ENCODE measurements around the gene MAP3K19. TPM values are rescaled to one million over a fixed set of nuclear protein-coding genes. Genes with fewer than 3 reads are reported as not detected.

MAP3K19 gene
- total RNA-seq, 1 experiment from 2014 or later = not detected

DNA sequence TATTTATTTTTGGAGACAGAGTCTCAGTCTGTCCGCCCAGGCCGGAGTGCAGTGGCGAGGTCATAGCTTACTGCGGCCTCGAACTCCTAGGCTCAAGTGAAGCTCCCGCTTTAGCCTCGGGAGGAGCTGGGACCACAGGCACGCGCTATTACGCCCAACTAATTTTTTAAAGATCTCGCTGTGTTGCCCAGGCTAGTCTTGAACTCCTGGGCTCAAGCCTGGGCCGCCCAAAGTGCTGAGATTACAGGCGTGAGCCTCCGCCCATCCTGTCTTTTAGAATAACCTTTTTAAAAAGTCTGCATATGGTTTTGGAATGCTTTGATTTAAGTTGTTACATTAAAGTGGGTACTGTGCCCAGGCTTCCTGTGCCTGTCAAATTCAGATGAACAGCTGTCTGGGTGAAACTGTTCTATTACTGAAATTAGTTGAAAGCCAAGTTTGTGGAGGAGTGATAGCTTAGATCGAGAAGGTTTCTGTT, 5.8 kb upstream of the MAP3K19 start:
- no peak; the same call in 1 of the 2 replicates for ATAC-seq
- H3K4me1 Mint-ChIP-seq = peaks cover 15% of the 10 kb centered on the region
- DNase-seq (ENCODE audit: low spot score) = no peak
- no peak for TF ChIP-seq ZNF416 (CRISPR knock-in tag; IDR thresholded peaks at IDR 0.05)
- TF ChIP-seq, protein P1, sequence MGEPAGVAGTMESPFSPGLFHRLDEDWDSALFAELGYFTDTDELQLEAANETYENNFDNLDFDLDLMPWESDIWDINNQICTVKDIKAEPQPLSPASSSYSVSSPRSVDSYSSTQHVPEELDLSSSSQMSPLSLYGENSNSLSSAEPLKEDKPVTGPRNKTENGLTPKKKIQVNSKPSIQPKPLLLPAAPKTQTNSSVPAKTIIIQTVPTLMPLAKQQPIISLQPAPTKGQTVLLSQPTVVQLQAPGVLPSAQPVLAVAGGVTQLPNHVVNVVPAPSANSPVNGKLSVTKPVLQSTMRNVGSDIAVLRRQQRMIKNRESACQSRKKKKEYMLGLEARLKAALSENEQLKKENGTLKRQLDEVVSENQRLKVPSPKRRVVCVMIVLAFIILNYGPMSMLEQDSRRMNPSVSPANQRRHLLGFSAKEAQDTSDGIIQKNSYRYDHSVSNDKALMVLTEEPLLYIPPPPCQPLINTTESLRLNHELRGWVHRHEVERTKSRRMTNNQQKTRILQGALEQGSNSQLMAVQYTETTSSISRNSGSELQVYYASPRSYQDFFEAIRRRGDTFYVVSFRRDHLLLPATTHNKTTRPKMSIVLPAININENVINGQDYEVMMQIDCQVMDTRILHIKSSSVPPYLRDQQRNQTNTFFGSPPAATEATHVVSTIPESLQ (CRISPR knock-in tag; IDR thresholded peaks at IDR 0.05) = no peak
- TF ChIP-seq JUN (CRISPR knock-in tag; IDR thresholded peaks at IDR 0.05) = no peak
- no peak for TF ChIP-seq NR1H2 (CRISPR knock-in tag; IDR thresholded peaks at IDR 0.05)
- POLR2A ChIA-PET = no interaction called here
- H3K27me3 Mint-ChIP-seq (ENCODE audit: low read depth) = no peaks in the 10 kb centered on the region
- 0 out of 2 replicates have a peak overlapping the region, but pooled peaks have one; percentile 30 for H3K27ac Mint-ChIP-seq
- peaks cover 5% of the 10 kb centered on the region; the same call in 1 of the 2 replicates for H3K36me3 Mint-ChIP-seq
- peak overlapping the region; percentile 95 for H3K4me3 Mint-ChIP-seq
- no peaks in the 10 kb centered on the region for H3K9me3 Mint-ChIP-seq
- CTCF ChIA-PET = interaction anchor here (2.3 to 2.5 kb wide), 2 partner anchors 10 to 49 kb away, joined by 7 to 13 read pairs; no protein-coding TSS in a partner anchor

DNA sequence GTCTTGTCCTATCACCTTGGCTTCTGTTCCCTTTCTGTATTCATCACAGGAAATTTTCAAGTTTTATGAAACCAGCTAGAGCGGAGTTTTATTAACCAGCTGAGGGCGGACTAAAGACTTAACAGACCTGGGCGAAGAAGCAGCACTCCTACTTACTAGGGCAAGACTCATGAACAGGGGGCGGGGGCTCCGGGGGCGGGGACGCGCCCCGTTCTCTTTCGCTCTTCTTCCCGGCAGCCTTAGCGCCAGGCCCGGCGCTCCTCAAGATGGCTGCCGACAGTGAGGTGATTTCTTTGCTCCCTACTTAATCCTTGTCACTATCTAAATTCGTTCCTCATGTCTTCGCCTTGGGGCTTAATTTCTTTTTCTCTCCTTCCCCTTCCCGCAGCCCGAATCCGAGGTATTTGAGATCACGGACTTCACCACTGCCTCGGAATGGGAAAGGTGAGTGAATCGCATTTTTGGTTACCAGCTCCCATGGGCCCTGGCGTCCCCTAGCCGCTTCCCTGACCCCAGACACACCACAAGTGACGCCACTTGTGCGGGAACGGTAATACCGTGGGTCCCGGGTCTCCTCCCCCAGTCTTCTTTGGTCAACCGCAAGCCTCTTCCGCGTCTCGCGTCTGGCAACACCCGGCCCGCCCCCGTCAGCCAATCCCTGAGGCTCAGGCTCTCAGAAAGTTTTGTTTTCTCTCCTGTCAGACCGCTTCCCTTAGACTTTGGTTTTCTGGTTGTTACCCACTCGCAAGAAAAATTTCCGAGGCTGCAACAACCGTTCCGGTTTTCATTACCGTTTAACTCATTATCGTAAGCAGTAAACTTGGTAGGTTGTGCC, 5.0 kb upstream of the MAP3K19 start, which contains the start of gene RAB3GAP1:
TSS of gene RAB3GAP1 (plus strand) at position 251 of the 835 bp plus-strand sequence. CDS start at position 267, 16 bp downstream.
- TF ChIP-seq, protein P2, sequence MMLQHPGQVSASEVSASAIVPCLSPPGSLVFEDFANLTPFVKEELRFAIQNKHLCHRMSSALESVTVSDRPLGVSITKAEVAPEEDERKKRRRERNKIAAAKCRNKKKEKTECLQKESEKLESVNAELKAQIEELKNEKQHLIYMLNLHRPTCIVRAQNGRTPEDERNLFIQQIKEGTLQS (CRISPR knock-in tag; conservative IDR thresholded peaks at IDR 0.05) = no peak
- TF ChIP-seq FOXK1 (CRISPR knock-in tag; IDR thresholded peaks at IDR 0.05) = 0 out of 2 replicates have a peak, but pooled peaks have one; percentile 19
- 0 out of 2 replicates have a peak, but pooled peaks have one; percentile 42 for TF ChIP-seq GABPB1 (CRISPR knock-in tag; IDR thresholded peaks at IDR 0.05)
- TF ChIP-seq ESRRA (CRISPR knock-in tag; IDR thresholded peaks at IDR 0.05; ENCODE audit: borderline replicate concordance) = no peak
- TF ChIP-seq ETV6 (CRISPR knock-in tag; IDR thresholded peaks at IDR 0.05) = peak; percentile 66
- H3K4me1 Mint-ChIP-seq = peaks cover 15% of the 10 kb centered on the region
- POLR2A ChIA-PET = no interaction called here
- H3K27me3 Mint-ChIP-seq (ENCODE audit: low read depth) = no peaks in the 10 kb centered on the region
- CTCF ChIA-PET = interaction anchor here (0.8 to 2.5 kb wide), 3 partner anchors 9 to 188 kb away, joined by 3 to 13 read pairs (median 7); no protein-coding TSS in a partner anchor
- DNase-seq (ENCODE audit: low spot score) = peak; percentile 62
- H3K36me3 Mint-ChIP-seq = peaks cover 5% of the 10 kb centered on the region; the same call in 1 of the 2 replicates
- peak within 1 kb of the TSS; percentile 95 for H3K4me3 Mint-ChIP-seq
- ATAC-seq = peak; percentile 96
- H3K27ac Mint-ChIP-seq = peak within 1 kb of the TSS; percentile 99
- no peaks in the 10 kb centered on the region for H3K9me3 Mint-ChIP-seq

DNA sequence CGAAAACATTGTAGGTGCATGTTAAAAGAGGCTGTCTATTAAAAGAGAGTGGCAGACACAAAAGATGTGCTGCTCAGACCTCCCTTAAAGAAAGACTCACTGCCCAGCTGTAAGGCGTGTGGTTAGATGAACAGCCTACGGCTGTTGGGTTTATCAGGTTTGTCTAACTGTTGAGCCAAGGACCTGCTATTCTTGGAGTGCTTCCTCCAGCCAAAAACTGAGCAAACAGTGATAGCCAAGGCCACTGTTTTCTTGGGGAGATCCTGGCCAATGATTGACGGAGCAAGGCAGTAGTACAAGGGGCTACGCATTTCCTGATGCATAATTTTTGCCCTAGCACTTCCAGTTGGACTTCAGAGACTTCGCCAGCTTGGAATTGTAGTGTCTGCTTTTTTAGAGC, 3.4 kb upstream of the MAP3K19 start:
- TF ChIP-seq, protein P3, sequence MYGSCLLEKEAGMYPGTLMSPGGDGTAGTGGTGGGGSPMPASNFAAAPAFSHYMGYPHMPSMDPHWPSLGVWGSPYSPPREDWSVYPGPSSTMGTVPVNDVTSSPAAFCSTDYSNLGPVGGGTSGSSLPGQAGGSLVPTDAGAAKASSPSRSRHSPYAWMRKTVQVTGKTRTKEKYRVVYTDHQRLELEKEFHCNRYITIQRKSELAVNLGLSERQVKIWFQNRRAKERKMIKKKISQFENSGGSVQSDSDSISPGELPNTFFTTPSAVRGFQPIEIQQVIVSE (CRISPR knock-in tag; IDR thresholded peaks at IDR 0.05; ENCODE audit: borderline replicate concordance) = no peak
- TF ChIP-seq, protein P4, sequence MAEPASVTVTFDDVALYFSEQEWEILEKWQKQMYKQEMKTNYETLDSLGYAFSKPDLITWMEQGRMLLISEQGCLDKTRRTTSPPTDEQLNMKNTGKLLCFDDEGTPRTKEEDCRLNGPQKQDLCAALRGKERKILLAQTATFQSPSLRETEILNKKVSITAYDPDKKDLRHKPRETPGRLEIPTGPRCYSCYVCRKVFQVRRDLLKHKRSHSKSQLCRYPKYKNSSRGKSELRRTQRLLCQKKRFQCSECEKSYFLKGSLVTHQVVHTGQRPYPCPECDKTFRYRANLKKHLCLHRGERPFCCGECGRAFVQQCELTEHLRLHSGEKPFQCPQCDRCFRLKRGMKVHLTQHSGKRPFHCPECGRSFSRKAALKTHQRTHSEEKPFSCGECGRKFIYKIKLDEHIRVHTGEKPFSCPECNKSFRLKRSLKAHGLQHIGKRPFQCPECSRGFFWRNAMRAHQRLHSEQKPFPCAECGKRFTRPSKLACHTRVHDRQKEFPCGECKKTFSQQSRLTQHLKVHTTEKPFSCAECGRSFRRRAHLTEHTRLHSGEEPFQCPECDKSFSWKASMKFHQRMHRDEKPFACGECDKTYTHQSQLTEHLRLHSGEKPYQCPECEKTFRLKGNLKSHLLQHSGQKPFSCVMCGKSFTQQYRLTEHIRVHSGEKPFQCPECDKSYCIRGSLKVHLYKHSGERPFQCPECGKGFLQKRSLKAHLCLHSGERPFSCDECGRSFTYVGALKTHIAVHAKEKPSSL (CRISPR knock-in tag; conservative IDR thresholded peaks at IDR 0.05) = no peak
- TF ChIP-seq SMAD4 (CRISPR knock-in tag; IDR thresholded peaks at IDR 0.05) = no peak
- no peak for TF ChIP-seq NFATC4 (CRISPR knock-in tag; IDR thresholded peaks at IDR 0.05)
- TF ChIP-seq, protein P2 (CRISPR knock-in tag; conservative IDR thresholded peaks at IDR 0.05) = no peak
- TF ChIP-seq ATF1 (CRISPR knock-in tag; IDR thresholded peaks at IDR 0.05) = no peak
- no peak for TF ChIP-seq NR3C1 (CRISPR knock-in tag; conservative IDR thresholded peaks at IDR 0.05; ENCODE audit: low read depth)
- no peak for TF ChIP-seq NFE2L1 (CRISPR knock-in tag; IDR thresholded peaks at IDR 0.05)
- no peak for TF ChIP-seq FOXJ3 (CRISPR knock-in tag; IDR thresholded peaks at IDR 0.05; ENCODE audit: borderline replicate concordance)
- no peak for TF ChIP-seq FOXP1 (CRISPR knock-in tag; IDR thresholded peaks at IDR 0.05; ENCODE audit: borderline replicate concordance)
- TF ChIP-seq GTF2I (CRISPR knock-in tag; conservative IDR thresholded peaks at IDR 0.05) = no peak
- no peak for TF ChIP-seq CREM (CRISPR knock-in tag; IDR thresholded peaks at IDR 0.05)
- CTCF ChIA-PET = interaction anchor here (2.5 kb wide), 1 partner anchor 46 kb away, joined by 7 read pairs; no protein-coding TSS in a partner anchor
- peaks cover 15% of the 10 kb centered on the region for H3K4me1 Mint-ChIP-seq
- H3K4me3 Mint-ChIP-seq = no peak overlapping the region
- no peak overlapping the region for H3K27ac Mint-ChIP-seq
- POLR2A ChIA-PET = no interaction called here
- DNase-seq (ENCODE audit: low spot score) (no peak), ATAC-seq (no peak)
- peaks cover 5% of the 10 kb centered on the region; the same call in 1 of the 2 replicates for H3K36me3 Mint-ChIP-seq
- no peaks in the 10 kb centered on the region for H3K9me3 Mint-ChIP-seq
- H3K27me3 Mint-ChIP-seq (ENCODE audit: low read depth) = no peaks in the 10 kb centered on the region

Data from WTC11 (cell line).